GM19043 (cell line): ENCODE data around the gene CRYBG2.

Experiments
- ATAC-seq: cut with Tn5 transposase; IDR thresholded peaks from one replicate; pipeline ENCODE4 v1.9.1; 2021; ENCODE audit warnings: low read depth; ENCODE audit not compliant: unreplicated experiment

Gene CRYBG2

DNA sequence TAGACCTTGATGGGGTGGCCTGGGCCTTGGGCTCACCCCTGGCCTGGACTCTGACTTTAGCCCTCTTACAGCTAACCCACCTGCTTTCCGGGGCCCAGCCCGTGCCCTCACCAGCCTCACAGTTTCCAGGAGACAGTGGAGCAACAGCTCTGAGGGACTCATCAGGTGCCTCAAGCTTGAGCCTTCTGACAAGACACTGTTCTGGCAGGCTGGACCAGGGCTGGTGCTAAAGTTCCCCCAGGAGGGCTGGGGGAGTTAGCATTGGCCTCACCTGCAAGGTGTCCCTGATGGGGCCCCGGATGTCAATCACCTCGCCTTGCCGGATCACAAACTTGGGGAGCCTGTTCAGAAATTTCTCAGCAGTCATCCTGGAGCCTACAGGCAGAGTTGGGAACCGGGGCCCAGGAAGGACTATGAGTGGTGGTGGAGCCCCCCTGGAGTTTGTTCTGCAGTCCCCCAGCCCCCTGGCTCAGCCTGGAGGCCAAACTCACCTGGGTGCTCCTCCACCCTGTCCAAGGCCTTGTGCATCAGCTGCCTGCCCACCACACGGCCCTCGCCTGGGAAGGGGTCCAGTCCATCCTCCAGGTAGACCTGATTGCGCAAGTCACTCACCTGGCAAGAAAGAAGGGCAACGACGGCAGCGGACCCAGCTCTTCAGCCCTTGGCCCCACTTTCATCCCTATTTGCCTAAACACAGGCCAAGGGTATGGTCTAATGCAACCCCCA is 69.9 kb downstream of the CRYBG2 start:
- ATAC-seq = no peak

DNA sequence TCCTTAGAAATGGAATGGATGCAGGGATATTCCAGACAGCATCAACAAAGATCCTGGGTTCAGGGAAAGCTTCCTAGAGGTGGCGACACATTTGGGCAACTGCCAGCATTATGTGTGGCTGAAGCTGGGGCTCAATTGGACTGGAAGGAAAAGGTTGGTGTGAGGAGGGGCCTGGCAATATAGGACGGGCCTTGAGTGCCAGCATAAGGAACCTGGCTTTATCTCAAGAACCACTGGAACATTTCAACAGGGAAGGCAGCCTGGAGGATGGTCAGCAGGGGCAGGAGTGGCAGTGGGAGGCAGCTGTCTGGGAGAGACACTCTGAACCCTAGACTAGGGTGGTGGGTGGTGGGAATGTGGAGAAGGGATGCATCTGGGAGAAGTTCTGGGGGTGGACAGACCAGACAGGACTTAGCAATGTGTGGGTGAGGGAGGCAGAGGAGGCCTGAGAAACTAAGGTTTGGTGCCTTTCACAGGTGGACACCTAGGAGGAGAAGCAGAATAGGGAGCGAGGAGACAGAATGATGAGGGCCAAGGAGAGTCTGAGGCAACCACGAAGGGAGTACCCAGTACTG is 70.6 kb downstream of the CRYBG2 start:
- no peak for ATAC-seq

DNA sequence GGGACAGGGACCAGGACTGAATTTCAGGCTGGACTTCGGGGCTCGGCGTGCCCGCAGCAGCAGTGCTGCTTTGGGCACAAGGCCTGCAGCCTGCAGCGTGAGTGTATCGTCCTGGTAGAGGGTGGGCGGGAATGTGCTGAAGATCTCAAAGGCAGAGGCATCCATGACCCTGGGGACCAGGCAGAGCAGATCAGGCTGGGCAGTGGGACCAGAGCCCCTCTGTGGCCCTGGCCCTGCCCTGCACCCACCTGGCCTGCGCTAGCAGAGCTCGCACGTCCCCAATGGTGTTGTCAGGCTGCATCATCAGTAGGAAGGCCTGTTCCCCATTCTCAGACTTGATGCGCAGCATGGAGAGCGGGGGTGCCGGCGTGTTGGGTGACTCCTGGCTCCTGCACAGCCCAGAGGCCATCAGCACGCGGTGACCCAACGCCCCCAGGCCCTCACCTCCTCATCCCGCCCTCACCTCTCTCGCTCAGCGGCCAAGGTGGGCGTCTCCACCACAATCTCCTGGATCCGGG is 71.5 kb downstream of the CRYBG2 start:
- ATAC-seq = no peak

DNA sequence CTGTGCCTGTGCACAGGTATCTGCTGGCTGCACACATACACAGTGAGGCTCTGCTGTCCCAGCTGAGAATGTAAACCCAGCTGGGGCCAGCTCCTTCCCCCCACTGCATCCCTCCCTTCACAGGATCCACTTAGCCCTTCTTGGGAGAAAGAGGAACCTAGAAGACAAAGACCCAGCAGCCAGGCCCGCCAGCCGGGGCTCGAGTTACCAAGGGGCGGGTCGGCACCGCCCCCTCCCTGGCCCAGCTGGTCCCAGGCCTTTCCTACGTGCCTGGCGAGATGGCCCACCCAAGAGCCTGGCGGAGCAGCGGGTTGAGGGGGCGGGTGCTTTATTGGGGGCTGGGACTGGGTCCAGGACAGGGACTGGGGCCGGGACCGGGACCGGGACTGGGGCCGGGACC is 72.0 kb downstream of the CRYBG2 start:
- no peak for ATAC-seq

DNA sequence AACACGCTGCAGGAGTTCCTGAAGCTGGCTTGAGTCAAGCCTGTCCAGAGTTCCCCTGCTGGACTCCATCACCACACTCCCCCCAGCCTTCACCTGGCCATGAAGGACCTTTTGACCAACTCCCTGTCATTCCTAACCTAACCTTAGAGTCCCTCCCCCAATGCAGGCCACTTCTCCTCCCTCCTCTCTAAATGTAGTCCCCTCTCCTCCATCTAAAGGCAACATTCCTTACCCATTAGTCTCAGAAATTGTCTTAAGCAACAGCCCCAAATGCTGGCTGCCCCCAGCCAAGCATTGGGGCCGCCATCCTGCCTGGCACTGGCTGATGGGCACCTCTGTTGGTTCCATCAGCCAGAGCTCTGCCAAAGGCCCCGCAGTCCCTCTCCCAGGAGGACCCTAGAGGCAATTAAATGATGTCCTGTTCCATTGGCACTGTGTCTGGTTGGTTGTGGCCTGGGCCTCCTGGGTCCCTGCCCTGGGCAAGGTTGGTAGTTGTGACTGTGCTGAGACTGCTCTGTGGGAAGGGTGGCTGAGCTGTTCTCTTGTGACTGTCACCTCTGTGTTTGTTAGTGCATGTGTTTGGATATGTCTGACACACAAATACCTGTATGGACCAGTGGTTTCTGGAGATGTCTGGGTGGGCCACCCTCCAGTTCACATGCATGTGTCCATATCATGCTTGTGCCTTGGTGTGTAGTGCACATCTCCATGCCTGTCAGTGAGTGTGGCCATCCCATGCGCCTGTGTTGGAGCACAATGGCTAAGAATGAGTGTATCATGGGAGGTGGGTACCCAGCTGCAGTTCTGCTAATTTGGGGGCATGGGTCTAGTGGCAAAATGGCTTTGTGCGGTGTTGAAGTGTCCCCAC is 72.6 kb downstream of the CRYBG2 start:
- no peak for ATAC-seq

DNA sequence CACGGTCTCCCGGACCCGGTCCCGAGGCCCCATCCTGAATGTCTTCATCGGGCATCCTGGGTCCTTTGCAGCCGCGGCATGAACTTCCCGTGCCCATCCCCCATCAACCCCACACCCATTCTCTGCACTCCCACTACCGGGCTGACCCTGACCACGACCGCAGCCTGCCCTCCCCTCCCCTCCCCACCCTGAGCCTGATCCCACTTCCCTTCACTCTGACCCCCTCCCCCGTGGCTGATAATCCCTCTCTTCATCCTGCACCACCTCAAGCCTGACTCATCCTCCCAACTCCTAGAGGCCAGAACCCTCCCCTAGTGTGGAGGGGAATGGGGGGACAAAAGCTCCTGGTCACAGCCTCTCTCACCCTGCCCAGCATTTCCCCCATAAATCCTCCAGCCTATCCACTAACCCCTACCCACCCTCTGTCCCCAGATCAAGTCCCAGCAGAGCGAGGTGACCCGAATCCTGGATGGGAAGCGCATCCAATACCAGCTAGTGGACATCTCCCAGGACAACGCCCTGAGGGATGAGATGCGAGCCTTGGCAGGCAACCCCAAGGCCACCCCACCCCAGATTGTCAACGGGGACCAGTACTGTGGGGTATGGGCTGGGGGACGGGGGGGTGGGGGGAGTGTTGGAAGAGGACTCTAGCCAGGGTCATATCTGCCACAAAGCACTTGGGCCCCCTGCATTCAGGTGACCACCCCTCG is 73.4 kb downstream of the CRYBG2 start:
- no peak for ATAC-seq

DNA sequence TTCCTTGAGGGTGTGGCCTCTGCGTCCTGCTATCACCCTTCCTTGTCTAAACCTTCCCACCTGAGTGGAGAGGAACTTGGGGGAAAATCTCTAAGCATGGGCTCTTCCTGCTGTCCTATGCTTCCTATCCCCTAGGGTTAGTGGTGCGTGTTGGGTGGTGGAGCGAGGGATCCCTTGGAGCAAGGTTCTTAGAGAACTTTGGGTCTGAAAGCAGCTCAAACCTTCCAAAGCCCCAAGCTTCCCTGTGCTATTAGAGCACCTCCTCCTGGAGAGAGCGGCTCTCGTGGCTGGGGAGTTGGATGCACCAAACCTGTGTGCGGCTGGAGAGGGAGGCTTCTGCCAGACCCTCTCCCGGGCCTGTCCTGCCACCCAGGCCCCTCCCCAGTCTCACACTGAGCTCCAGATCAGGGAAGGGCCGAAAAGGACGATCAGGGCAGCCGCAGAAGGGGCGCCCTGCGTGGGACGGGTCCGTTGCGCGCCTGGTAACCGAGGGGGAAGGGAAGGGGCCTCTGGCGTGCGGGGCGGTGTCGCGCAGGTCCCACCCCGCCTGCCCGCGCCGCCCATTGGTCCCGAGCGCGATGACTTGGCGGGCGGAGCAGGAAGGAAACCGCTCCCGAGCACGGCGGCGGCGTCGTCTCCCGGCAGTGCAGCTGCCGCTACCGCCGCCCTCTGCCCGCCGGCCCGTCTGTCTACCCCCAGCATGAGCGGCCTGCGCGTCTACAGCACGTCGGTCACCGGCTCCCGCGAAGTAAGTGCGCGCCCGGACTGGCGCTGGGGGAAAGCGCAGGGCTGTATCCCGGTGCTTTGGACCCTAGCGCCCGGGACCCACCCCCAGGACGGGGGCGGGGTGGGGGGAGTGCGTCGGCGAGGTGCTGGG is 74.2 kb downstream of the CRYBG2 start, which contains the start of gene SH3BGRL3:
SH3BGRL3 (plus strand) TSS at position 631 of the 877 bp plus-strand sequence; CDS start at position 701, 70 bp downstream.
- ATAC-seq = peak; percentile 60

DNA sequence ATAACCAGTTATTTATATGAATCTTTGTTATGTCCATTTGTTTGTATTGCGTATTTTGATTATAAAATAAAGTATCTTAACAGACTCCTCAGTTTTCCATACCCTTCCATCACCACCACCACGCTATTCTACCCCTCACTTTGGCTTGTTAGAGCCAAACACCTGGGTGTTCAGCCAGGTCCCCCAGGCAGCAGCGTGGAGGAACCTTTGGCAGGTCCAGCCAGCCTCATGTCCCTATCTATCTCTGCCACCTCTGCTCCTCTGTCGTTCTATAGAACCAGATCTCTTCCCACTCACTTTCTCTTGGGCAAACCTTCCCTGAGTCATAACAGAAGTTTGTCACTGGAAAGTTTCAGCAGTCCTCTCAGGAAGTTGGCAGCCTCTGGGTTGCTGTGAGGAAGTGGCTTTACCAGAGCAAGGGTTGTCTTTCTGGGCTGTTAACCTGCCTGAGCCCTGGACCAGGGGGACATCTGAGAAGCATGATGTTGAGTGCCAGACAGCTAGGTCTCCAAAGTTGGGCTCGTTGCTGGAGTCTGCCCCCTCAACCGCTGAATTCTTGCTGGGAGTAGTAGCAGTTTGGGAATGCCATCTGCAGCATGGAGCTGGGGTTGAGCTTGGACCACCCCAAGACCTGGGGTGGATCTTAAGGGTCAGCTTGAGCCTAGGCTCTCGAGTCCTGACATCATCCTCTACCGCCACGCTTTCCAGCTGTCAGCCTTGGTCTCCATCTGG is 75.0 kb downstream of the CRYBG2 start:
- no peak for ATAC-seq

DNA sequence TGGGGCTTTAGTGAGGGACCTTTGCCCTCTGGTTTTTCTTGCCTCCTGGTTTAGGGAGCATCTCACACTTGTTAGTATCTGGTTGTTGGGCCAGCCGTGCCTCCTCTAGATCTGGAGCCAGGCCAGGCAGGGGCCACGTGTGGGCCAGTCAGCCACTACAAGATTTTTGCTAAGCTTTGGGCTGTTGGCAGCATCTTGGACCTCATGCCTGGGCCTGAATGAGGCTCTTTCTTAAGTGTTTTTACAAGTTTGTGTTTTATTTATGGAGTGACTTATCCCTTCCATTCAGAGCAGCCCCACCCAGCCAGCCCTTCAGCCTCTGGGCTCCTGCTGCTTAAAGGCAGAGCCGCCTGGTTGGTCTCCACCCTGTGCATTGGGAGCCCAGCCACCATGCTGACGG is 75.6 kb downstream of the CRYBG2 start:
- ATAC-seq = no peak

DNA sequence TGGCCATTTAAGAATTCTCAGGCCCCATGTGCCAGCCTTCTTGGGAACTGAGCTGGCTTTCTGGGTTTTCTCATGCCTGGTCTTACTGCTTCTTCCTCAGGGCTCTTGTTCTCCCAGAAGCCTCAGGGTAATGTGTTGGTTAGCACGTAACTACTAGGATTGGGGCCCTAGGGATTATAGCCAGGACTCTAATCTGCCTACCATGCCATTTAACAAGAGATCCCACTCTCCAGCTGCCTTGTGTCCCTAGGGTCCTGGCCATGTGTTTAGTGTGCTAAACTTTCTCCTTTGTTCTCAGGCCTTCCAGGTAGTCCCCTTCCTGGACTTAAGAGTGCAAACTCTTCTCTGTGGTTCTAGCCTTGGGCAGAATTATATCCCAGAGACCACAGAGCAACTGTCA is 76.2 kb downstream of the CRYBG2 start:
- ATAC-seq = no peak

DNA sequence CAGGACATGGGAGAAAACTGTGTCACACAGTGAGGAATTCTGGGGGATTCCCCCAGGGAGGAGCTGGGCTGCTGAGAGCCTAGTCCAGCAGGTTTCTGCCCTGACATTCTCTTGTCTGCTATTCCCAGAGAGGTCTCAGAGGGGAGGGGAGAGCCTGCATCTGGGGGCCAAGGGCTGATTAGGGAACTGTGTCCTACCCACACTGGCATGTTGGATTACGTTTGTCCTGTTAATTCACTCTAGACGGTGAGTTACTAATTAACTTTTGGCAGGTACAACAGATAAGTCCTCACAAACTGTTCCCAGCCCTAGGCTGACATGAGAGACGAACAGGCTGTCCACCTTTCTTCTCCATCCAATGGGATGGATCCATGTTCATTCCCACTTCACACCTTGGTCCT is 76.7 kb downstream of the CRYBG2 start:
- no peak for ATAC-seq

DNA sequence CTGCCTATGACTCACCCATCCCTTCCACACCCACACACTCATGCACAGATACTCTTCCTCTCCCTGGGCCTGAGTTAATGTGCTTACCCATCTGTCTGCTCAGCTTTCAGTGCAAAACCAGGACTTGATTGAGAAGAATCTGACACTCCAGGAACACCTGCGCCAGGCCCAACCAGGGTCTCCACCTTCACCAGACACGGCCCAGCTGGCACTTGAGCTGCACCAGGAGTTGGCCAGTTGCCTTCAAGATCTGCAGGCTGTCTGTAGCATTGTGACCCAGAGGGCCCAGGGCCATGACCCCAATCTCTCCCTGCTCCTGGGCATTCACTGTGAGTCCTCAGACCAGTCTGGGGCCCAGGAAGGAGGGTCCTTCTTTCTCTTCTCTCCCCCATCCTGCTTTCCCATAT is 77.5 kb downstream of the CRYBG2 start:
- ATAC-seq = no peak

DNA sequence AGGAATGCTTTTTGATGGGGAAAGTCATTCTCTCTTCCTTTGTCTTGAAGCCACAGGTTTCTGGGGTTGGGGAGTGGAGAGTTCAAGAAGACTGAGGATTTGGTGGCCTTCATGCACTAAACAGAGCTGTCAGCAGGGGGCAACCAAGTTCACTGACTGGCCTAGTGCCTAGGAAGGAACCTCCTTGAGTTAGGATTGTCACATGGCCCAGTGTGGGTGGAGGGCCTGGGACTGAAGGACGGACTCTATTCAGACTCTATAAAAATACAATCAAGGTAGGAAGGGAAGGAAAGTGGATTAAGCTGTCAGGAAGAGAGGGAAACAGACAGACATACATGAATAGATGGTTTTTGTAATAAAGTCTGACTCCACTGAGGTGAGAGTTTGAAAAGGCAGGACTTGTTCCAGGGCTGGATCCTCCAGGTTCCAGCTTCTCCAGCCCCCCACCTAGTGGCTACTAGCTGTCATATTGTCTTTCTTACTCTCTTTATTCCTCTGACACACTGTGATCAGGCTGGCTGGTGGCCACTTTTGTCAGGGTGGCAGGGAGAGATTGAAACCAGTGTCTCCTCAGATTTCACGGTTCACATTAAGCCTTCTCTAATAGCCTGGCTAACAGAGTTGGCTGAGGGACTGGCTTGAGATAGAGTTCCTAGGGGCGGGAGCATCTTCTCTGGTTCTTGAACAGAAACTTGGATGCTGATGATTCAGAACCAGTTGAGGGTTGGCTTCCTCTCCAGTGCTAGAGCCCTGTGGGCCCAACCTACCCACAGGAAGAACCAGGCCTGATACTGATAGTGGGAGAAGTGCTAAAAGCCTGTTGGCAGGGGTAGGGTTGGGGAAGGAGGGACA is 78.1 kb downstream of the CRYBG2 start:
- no peak for ATAC-seq

DNA sequence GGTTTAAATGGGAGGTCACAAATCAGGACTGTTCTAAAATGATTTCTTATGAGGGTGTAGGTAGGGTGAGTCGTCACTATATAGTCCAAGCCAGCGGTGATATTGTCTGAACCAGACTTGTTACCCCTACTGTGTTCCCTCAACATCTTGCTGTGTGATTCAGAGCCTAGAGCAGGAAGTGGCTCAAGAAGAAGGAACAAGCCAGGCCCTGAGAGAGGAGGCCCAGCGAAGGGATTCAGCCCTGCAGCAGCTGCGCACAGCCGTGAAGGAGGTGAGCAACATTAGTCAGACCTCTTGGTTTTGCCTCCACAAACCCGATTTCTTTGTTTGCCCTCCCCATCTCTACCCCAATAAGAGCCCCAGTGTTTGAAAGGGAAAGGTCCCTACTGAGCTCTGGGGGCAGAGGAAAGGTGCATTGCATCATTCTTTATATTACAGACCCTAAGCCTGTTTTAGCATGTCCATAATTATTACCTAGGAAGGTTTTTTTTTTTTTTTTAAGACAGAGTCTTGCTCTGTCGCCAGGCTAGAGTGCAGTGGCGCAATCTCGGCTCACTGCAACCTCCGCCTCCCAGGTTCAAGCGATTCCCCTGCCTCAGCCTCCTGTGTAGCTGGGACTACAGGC is 79.0 kb downstream of the CRYBG2 start:
- ATAC-seq = no peak
